CD1c-positive myeloid dendritic cell (primary cell): ENCODE results near the gene EPSTI1.
"Not testable (repeated sequence)": the region's sequence is repeated elsewhere in the genome, so short reads cannot be mapped to it uniquely, and the experiment has no call there.

Experiments used
- DNase-seq: peaks from one replicate; pipeline ENCODE4 v3.0.0-alpha.2; 2016; ENCODE audit errors: extremely low spot score

EPSTI1 gene

GRCh38 chr13:42894765-42895243 lies 97.2 kb downstream of the EPSTI1 start:
- DNase-seq, result no peak

- DNase-seq, result no peak
Measured at GRCh38 chr13:42893214-42893671, 98.8 kb downstream of the EPSTI1 start.

- DNase-seq, result peak; percentile 42
Measured at GRCh38 chr13:42892760-42893159, 99.3 kb downstream of the EPSTI1 start.

- DNase-seq, result no peak
Measured at GRCh38 chr13:42891591-42891990, 100.5 kb downstream of the EPSTI1 start.

GRCh38 chr13:42885325-42885724 lies 106.7 kb downstream of the EPSTI1 start:
- no peak for DNase-seq

- no peak for DNase-seq
Measured at GRCh38 chr13:42883771-42884467, 108.1 kb downstream of the EPSTI1 start.

GRCh38 chr13:42883142-42883541 lies 108.9 kb downstream of the EPSTI1 start:
- DNase-seq, result no peak

GRCh38 chr13:42880056-42880605 lies 111.9 kb downstream of the EPSTI1 start:
- DNase-seq, result no peak

GRCh38 chr13:42878721-42879120 lies 113.3 kb downstream of the EPSTI1 start:
- no peak for DNase-seq

GRCh38 chr13:42876887-42877545 lies 115.0 kb downstream of the EPSTI1 start:
- peak; percentile 46 for DNase-seq

- DNase-seq, result peak; percentile 75
Measured at GRCh38 chr13:42876270-42876714, 115.7 kb downstream of the EPSTI1 start.

- no peak for DNase-seq
Measured at GRCh38 chr13:42875475-42876269, 116.4 kb downstream of the EPSTI1 start.

GRCh38 chr13:42874221-42874620 lies 117.8 kb downstream of the EPSTI1 start:
- DNase-seq, result no peak

- DNase-seq, result no peak
Measured at GRCh38 chr13:42873081-42873480, 119.0 kb downstream of the EPSTI1 start.

- DNase-seq, result no peak
Measured at GRCh38 chr13:42867232-42867631, 124.8 kb downstream of the EPSTI1 start.

GRCh38 chr13:42865768-42866102 lies 126.3 kb downstream of the EPSTI1 start:
- no peak for DNase-seq

GRCh38 chr13:42864952-42865767 lies 126.9 kb downstream of the EPSTI1 start:
- no peak for DNase-seq

- DNase-seq, result not testable (repeated sequence)
Measured at GRCh38 chr13:42862370-42862769, 129.7 kb downstream of the EPSTI1 start.

GRCh38 chr13:42860485-42860884 lies 131.6 kb downstream of the EPSTI1 start:
- DNase-seq, result no peak

- DNase-seq, result no peak
Measured at GRCh38 chr13:42859760-42860159, 132.3 kb downstream of the EPSTI1 start.

- DNase-seq, result no peak
Measured at GRCh38 chr13:42855410-42855809, 136.6 kb downstream of the EPSTI1 start.
